WTC11 (cell line): ENCODE measurements around the gene BICDL1. TPM values are rescaled to one million over a fixed set of nuclear protein-coding genes. Genes with fewer than 3 reads are reported as not detected.
A peak's percentile ranks its signal among the peaks of the same experiment; 100 is the strongest.

Experiments
- ATAC-seq: fragments of 200-7000 bp; cut with Tn5 transposase; 2 replicates; pipeline ENCODE4 v1.10.0; 2021; ENCODE audit warnings: mild to moderate bottlenecking, moderate library complexity
- CTCF ChIA-PET: fragments of 300-600 bp; sonication (Branson Sonifier 250); formaldehyde crosslinking; loops from one replicate; lab custom pipeline; 2021; ENCODE audit warnings: antibody characterized with exemption; lab: Charles Lee
- POLR2A ChIA-PET: fragments of 350-600 bp; sonication (Branson Sonifier 250); formaldehyde crosslinking; loops from one replicate; lab custom pipeline; 2021; ENCODE audit warnings: antibody characterized with exemption; lab: Charles Lee
- DNase-seq: peaks from one replicate; pipeline ENCODE4 v3.0.0; 2021; ENCODE audit warnings: low spot score
- H3K27ac Mint-ChIP-seq: 2 replicates; pipeline ENCODE4 v1.8.0; 2021; ENCODE audit warnings: mixed read lengths
- H3K27me3 Mint-ChIP-seq: 2 replicates; pipeline ENCODE4 v1.8.0; 2021; ENCODE audit warnings: low read depth, mild to moderate bottlenecking, moderate library complexity, mixed read lengths
- H3K36me3 Mint-ChIP-seq: 2 replicates; pipeline ENCODE4 v1.8.0; 2021; ENCODE audit warnings: mixed read lengths
- H3K4me1 Mint-ChIP-seq: 2 replicates; pipeline ENCODE4 v1.8.0; 2022; ENCODE audit warnings: mixed read lengths
- H3K4me3 Mint-ChIP-seq: 2 replicates; pipeline ENCODE4 v1.8.0; 2021; ENCODE audit warnings: mild to moderate bottlenecking, moderate library complexity, mixed read lengths
- H3K9me3 Mint-ChIP-seq: 2 replicates; pipeline ENCODE4 v1.8.0; 2021; ENCODE audit warnings: mixed read lengths
- ATF2 ChIP-seq: sonication (generic); formaldehyde crosslinking; IDR thresholded peaks from 2 replicates; pipeline ENCODE4 v1.8.1; 2022; ENCODE audit warnings: low read depth, missing genetic modification reagents, borderline replicate concordance
- CREM ChIP-seq: sonication (generic); formaldehyde crosslinking; IDR thresholded peaks from 2 replicates; pipeline ENCODE4 v1.8.1; 2022; ENCODE audit warnings: mild to moderate bottlenecking, missing genetic modification reagents, moderate library complexity
- EMX1 ChIP-seq: fragments of 250-450 bp; sonication (Bioruptor Pico); IDR thresholded peaks from 2 replicates; pipeline ENCODE4 v1.8.0; 2021; ENCODE audit warnings: mild to moderate bottlenecking
- ETV6 ChIP-seq: sonication (generic); formaldehyde crosslinking; IDR thresholded peaks from 2 replicates; pipeline ENCODE4 v1.8.1; 2022; ENCODE audit warnings: mild to moderate bottlenecking, missing genetic modification reagents
- GTF2I ChIP-seq: fragments of 250-450 bp; sonication (Bioruptor Pico); conservative IDR thresholded peaks from 2 replicates; pipeline ENCODE4 v1.4.0; 2021; ENCODE audit warnings: mild to moderate bottlenecking
- IRF2 ChIP-seq: sonication (generic); formaldehyde crosslinking; IDR thresholded peaks from 2 replicates; pipeline ENCODE4 v1.8.0; 2022; ENCODE audit warnings: low read depth, missing genetic modification reagents, borderline replicate concordance
- JAZF1 ChIP-seq: fragments of 250-450 bp; sonication (Bioruptor Pico); IDR thresholded peaks from 2 replicates; pipeline ENCODE4 v1.9.0; 2021; ENCODE audit warnings: moderate library complexity, mild to moderate bottlenecking, inconsistent platforms
- NR1H2 ChIP-seq: sonication (generic); formaldehyde crosslinking; IDR thresholded peaks from 2 replicates; pipeline ENCODE4 v1.9.0; 2021; ENCODE audit warnings: mild to moderate bottlenecking, moderate library complexity, missing genetic modification reagents
- NR2C2 ChIP-seq: sonication (generic); formaldehyde crosslinking; IDR thresholded peaks from 2 replicates; pipeline ENCODE4 v1.8.0; 2022; ENCODE audit warnings: mild to moderate bottlenecking, missing genetic modification reagents
- RELA ChIP-seq: sonication (generic); formaldehyde crosslinking; IDR thresholded peaks from 2 replicates; pipeline ENCODE4 v1.8.1; 2022; ENCODE audit warnings: missing genetic modification reagents, mild to moderate bottlenecking, borderline replicate concordance
- SMAD4 ChIP-seq: sonication (generic); formaldehyde crosslinking; IDR thresholded peaks from 2 replicates; pipeline ENCODE4 v1.8.0; 2022; ENCODE audit warnings: mild to moderate bottlenecking, missing genetic modification reagents
- TCF7 ChIP-seq: sonication (generic); formaldehyde crosslinking; IDR thresholded peaks from 2 replicates; pipeline ENCODE4 v1.8.0; 2022; ENCODE audit warnings: mild to moderate bottlenecking, low read depth, missing genetic modification reagents, moderate library complexity
- TEAD1 ChIP-seq: sonication (generic); formaldehyde crosslinking; IDR thresholded peaks from 2 replicates; pipeline ENCODE4 v1.8.0; 2022; ENCODE audit warnings: mild to moderate bottlenecking, missing genetic modification reagents
- TEAD4 ChIP-seq: sonication (generic); formaldehyde crosslinking; IDR thresholded peaks from 2 replicates; pipeline ENCODE4 v1.8.0; 2022; ENCODE audit warnings: mild to moderate bottlenecking, missing genetic modification reagents
- TP53 ChIP-seq: sonication (generic); formaldehyde crosslinking; IDR thresholded peaks from 2 replicates; pipeline ENCODE4 v1.8.1; 2023; ENCODE audit warnings: mild to moderate bottlenecking, missing genetic modification reagents
- ZNF121 ChIP-seq: sonication (generic); formaldehyde crosslinking; IDR thresholded peaks from 2 replicates; pipeline ENCODE4 v1.8.0; 2023; ENCODE audit warnings: missing genetic modification reagents
- ZNF232 ChIP-seq: sonication (generic); formaldehyde crosslinking; IDR thresholded peaks from 2 replicates; pipeline ENCODE4 v1.8.0; 2022; ENCODE audit warnings: mild to moderate bottlenecking, missing genetic modification reagents
- ZNF396 ChIP-seq: fragments of 250-450 bp; sonication (Bioruptor Pico); IDR thresholded peaks from 2 replicates; pipeline ENCODE4 v1.8.0; 2021; ENCODE audit warnings: mild to moderate bottlenecking, moderate library complexity, borderline replicate concordance
- ZNF423 ChIP-seq: fragments of 250-450 bp; sonication (Bioruptor Pico); IDR thresholded peaks from 2 replicates; pipeline ENCODE4 v2.1.2; 2022; ENCODE audit warnings: mild to moderate bottlenecking, moderate library complexity
- total RNA-seq: library from RNA; stranded (reverse); gene quantifications from 3 replicates; pipeline ENCODE4 v1.2.3, GENCODE V29; 2021
- TF ChIP-seq, protein P1 (sequence below): sonication (generic); formaldehyde crosslinking; IDR thresholded peaks from 2 replicates; pipeline ENCODE4 v1.8.1; 2022; ENCODE audit warnings: low read depth, mild to moderate bottlenecking, moderate library complexity, missing genetic modification reagents, borderline replicate concordance
- TF ChIP-seq, protein P2 (sequence below): sonication (generic); formaldehyde crosslinking; IDR thresholded peaks from 2 replicates; pipeline ENCODE4 v1.8.0; 2023; ENCODE audit warnings: missing genetic modification reagents, mild to moderate bottlenecking, borderline replicate concordance
- TF ChIP-seq, protein P3 (sequence below): sonication (generic); formaldehyde crosslinking; IDR thresholded peaks from 2 replicates; pipeline ENCODE4 v1.8.1; 2022; ENCODE audit warnings: missing genetic modification reagents, borderline replicate concordance
- TF ChIP-seq, protein P4 (sequence below): sonication (generic); formaldehyde crosslinking; IDR thresholded peaks from 2 replicates; pipeline ENCODE4 v1.8.0; 2022; ENCODE audit warnings: mild to moderate bottlenecking, missing genetic modification reagents
- TF ChIP-seq, protein P5 (sequence below): fragments of 250-450 bp; sonication (Bioruptor Pico); IDR thresholded peaks from 2 replicates; pipeline ENCODE4 v1.9.0; 2021; ENCODE audit warnings: mild to moderate bottlenecking
- TF ChIP-seq, protein P6 (sequence below): sonication (generic); formaldehyde crosslinking; IDR thresholded peaks from 2 replicates; pipeline ENCODE4 v1.8.0; 2022; ENCODE audit warnings: mild to moderate bottlenecking, missing genetic modification reagents

The BICDL1 gene
- total RNA-seq, 1 experiment from 2014 or later, result 23.1 TPM

DNA sequence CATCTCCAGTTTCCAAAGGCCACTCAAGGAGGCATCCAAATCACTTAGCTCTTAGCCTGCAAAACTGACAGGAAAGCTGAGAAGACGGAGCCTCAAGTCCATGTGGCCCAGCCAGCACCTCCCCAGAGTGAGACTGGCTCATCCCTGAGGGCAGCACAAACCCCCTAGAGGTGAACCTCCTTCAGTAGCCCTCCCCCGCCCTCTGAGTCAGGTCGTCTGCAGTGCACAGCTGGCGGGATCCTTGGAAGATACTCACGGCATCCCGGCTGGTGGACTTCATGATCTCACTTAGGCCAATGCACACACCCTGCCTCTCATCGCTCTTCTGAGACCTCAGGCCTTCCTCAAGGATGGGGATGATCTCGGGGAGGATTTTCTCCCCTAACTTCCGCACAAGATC, 151.6 kb downstream of the BICDL1 start:
- H3K27ac Mint-ChIP-seq, result no peak overlapping the region
- peak; percentile 55; the same call in 1 of the 2 replicates for ATAC-seq
- H3K36me3 Mint-ChIP-seq, result peaks cover 89% of the 10 kb centered on the region
- POLR2A ChIA-PET, result no interaction called here
- TF ChIP-seq, protein P1, sequence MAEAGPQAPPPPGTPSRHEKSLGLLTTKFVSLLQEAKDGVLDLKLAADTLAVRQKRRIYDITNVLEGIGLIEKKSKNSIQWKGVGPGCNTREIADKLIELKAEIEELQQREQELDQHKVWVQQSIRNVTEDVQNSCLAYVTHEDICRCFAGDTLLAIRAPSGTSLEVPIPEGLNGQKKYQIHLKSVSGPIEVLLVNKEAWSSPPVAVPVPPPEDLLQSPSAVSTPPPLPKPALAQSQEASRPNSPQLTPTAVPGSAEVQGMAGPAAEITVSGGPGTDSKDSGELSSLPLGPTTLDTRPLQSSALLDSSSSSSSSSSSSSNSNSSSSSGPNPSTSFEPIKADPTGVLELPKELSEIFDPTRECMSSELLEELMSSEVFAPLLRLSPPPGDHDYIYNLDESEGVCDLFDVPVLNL (CRISPR knock-in tag), result no peak
- TF ChIP-seq ZNF396 (CRISPR knock-in tag), result no peak
- TF ChIP-seq TEAD1, result no peak
- TF ChIP-seq ZNF232, result no peak
- TF ChIP-seq, protein P2, sequence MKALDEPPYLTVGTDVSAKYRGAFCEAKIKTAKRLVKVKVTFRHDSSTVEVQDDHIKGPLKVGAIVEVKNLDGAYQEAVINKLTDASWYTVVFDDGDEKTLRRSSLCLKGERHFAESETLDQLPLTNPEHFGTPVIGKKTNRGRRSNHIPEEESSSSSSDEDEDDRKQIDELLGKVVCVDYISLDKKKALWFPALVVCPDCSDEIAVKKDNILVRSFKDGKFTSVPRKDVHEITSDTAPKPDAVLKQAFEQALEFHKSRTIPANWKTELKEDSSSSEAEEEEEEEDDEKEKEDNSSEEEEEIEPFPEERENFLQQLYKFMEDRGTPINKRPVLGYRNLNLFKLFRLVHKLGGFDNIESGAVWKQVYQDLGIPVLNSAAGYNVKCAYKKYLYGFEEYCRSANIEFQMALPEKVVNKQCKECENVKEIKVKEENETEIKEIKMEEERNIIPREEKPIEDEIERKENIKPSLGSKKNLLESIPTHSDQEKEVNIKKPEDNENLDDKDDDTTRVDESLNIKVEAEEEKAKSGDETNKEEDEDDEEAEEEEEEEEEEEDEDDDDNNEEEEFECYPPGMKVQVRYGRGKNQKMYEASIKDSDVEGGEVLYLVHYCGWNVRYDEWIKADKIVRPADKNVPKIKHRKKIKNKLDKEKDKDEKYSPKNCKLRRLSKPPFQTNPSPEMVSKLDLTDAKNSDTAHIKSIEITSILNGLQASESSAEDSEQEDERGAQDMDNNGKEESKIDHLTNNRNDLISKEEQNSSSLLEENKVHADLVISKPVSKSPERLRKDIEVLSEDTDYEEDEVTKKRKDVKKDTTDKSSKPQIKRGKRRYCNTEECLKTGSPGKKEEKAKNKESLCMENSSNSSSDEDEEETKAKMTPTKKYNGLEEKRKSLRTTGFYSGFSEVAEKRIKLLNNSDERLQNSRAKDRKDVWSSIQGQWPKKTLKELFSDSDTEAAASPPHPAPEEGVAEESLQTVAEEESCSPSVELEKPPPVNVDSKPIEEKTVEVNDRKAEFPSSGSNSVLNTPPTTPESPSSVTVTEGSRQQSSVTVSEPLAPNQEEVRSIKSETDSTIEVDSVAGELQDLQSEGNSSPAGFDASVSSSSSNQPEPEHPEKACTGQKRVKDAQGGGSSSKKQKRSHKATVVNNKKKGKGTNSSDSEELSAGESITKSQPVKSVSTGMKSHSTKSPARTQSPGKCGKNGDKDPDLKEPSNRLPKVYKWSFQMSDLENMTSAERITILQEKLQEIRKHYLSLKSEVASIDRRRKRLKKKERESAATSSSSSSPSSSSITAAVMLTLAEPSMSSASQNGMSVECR (CRISPR knock-in tag), result no peak
- TF ChIP-seq, protein P3, sequence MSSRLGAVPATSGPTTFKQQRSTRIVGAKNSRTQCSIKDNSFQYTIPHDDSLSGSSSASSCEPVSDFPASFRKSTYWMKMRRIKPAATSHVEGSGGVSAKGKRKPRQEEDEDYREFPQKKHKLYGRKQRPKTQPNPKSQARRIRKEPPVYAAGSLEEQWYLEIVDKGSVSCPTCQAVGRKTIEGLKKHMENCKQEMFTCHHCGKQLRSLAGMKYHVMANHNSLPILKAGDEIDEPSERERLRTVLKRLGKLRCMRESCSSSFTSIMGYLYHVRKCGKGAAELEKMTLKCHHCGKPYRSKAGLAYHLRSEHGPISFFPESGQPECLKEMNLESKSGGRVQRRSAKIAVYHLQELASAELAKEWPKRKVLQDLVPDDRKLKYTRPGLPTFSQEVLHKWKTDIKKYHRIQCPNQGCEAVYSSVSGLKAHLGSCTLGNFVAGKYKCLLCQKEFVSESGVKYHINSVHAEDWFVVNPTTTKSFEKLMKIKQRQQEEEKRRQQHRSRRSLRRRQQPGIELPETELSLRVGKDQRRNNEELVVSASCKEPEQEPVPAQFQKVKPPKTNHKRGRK (CRISPR knock-in tag), result no peak
- no peak for TF ChIP-seq RELA
- no peak for TF ChIP-seq ZNF121 (CRISPR knock-in tag)
- no peak for TF ChIP-seq ATF2
- no peak for TF ChIP-seq JAZF1 (CRISPR knock-in tag)
- no peak for TF ChIP-seq TCF7
- TF ChIP-seq NR2C2 (CRISPR knock-in tag), result no peak
- no peak for TF ChIP-seq TP53 (CRISPR knock-in tag)
- TF ChIP-seq NR1H2 (CRISPR knock-in tag), result no peak
- no peak for TF ChIP-seq TEAD4
- no peak for TF ChIP-seq GTF2I (CRISPR knock-in tag)
- no peak for TF ChIP-seq SMAD4
- no peak for TF ChIP-seq CREM (CRISPR knock-in tag)
- TF ChIP-seq, all 79 proteins: peak for 0
- no peaks in the 10 kb centered on the region for H3K27me3 Mint-ChIP-seq
- H3K9me3 Mint-ChIP-seq, result no peaks in the 10 kb centered on the region
- CTCF ChIA-PET, result no interaction called here
- no peak overlapping the region for H3K4me3 Mint-ChIP-seq
- H3K4me1 Mint-ChIP-seq, result no peaks in the 10 kb centered on the region
- no peak for DNase-seq

- H3K36me3 Mint-ChIP-seq, result peaks cover 84% of the 10 kb centered on the region
- H3K27me3 Mint-ChIP-seq, result no peaks in the 10 kb centered on the region
- no peak for ATAC-seq
- no peak overlapping the region for H3K4me3 Mint-ChIP-seq
- no peaks in the 10 kb centered on the region for H3K9me3 Mint-ChIP-seq
- ChIA-PET CTCF (no interaction called here), POLR2A (no interaction called here)
- no peaks in the 10 kb centered on the region for H3K4me1 Mint-ChIP-seq
- no peak overlapping the region for H3K27ac Mint-ChIP-seq
- TF ChIP-seq TEAD4, result no peak
- no peak for TF ChIP-seq IRF2
- TF ChIP-seq, protein P4, sequence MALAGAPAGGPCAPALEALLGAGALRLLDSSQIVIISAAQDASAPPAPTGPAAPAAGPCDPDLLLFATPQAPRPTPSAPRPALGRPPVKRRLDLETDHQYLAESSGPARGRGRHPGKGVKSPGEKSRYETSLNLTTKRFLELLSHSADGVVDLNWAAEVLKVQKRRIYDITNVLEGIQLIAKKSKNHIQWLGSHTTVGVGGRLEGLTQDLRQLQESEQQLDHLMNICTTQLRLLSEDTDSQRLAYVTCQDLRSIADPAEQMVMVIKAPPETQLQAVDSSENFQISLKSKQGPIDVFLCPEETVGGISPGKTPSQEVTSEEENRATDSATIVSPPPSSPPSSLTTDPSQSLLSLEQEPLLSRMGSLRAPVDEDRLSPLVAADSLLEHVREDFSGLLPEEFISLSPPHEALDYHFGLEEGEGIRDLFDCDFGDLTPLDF (CRISPR knock-in tag), result no peak
- TF ChIP-seq, protein P5, sequence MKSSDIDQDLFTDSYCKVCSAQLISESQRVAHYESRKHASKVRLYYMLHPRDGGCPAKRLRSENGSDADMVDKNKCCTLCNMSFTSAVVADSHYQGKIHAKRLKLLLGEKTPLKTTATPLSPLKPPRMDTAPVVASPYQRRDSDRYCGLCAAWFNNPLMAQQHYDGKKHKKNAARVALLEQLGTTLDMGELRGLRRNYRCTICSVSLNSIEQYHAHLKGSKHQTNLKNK (CRISPR knock-in tag), result no peak
- TF ChIP-seq, protein P6, sequence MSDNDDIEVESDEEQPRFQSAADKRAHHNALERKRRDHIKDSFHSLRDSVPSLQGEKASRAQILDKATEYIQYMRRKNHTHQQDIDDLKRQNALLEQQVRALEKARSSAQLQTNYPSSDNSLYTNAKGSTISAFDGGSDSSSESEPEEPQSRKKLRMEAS, result no peak
- TF ChIP-seq ZNF423, result no peak
- TF ChIP-seq ETV6 (CRISPR knock-in tag), result no peak
- no peak for TF ChIP-seq GTF2I (CRISPR knock-in tag)
- no peak for TF ChIP-seq ZNF396 (CRISPR knock-in tag)
- no peak for TF ChIP-seq EMX1 (CRISPR knock-in tag)
- no peak for TF ChIP-seq CREM (CRISPR knock-in tag)
- no peak for DNase-seq
Measured at GRCh38 chr12:120141336-120141735, 152.3 kb downstream of the BICDL1 start.
